Measurements from ENCODE around the gene XRCC1. TPM values are rescaled to one million over a fixed set of nuclear protein-coding genes. Genes with fewer than 3 reads are reported as not detected.
A peak's percentile ranks its signal among the peaks of the same experiment; 100 is the strongest.

The XRCC1 gene
- total RNA-seq, 6 experiments from 2014 or later, result 5.5 to 8.4 (median 7.5) TPM

DNA sequence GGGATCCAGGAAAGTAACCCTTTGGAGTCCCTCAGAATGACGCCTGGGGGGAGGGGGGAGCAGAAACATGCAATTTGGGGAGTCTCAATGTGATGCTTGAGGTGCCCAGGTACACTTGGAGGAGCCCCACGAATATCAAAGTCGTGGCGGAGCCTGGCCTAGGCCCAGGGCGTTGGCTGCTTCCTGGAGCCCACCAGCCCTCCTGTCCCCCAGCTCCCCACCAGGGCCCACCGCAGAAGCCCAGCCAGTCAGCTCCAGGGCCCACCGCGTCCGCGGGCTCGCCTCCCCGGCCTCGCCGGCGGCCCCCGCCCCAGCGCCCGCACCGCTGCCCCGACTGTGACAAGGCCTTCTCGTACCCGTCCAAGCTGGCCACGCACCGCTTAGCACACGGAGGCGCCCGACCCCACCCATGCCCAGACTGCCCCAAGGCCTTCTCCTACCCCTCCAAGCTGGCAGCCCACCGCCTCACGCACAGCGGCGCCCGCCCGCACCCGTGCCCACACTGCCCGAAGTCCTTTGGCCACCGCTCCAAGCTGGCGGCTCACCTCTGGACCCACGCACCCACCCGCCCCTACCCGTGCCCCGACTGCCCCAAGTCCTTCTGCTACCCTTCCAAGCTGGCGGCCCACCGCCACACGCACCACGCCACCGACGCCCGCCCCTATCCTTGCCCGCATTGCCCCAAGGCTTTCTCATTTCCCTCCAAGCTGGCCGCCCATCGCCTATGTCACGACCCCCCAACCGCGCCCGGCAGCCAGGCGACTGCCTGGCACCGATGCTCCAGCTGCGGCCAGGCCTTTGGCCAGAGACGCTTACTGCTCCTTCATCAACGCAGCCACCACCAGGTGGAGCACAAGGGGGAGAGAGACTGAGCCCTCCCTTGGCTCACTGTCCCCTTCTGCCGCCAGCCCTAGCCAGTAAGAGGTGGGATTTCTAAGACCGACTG lies 40.2 kb downstream of the XRCC1 start:
- no peak for TF ChIP-seq POLR2A (IDR thresholded peaks at IDR 0.05)
- TF ChIP-seq, protein P1, sequence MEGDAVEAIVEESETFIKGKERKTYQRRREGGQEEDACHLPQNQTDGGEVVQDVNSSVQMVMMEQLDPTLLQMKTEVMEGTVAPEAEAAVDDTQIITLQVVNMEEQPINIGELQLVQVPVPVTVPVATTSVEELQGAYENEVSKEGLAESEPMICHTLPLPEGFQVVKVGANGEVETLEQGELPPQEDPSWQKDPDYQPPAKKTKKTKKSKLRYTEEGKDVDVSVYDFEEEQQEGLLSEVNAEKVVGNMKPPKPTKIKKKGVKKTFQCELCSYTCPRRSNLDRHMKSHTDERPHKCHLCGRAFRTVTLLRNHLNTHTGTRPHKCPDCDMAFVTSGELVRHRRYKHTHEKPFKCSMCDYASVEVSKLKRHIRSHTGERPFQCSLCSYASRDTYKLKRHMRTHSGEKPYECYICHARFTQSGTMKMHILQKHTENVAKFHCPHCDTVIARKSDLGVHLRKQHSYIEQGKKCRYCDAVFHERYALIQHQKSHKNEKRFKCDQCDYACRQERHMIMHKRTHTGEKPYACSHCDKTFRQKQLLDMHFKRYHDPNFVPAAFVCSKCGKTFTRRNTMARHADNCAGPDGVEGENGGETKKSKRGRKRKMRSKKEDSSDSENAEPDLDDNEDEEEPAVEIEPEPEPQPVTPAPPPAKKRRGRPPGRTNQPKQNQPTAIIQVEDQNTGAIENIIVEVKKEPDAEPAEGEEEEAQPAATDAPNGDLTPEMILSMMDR (IDR thresholded peaks at IDR 0.05), result peak; percentile 47 to 58 (median 50)
- DNase-seq, result peak; percentile 67 to 70 (median 68)
- 49% methylated on average over 18 of the region's 62 CpGs for WGBS (ENCODE audit: insufficient coverage, low coverage, low lambda C conversion rate, missing lambda C conversion rate)
- Histone ChIP-seq H3K4me3 (no peak overlapping the region), H3K9me3 (no peaks in the 10 kb centered on the region), H3K27ac (no peak overlapping the region), H3K4me1 (no peaks in the 10 kb centered on the region), H3K27me3 (no peaks in the 10 kb centered on the region), H3K36me3 (no peaks in the 10 kb centered on the region)
- ATAC-seq, result no peak
- intact Hi-C loops (cut with DNase I), result no loop called here

DNA sequence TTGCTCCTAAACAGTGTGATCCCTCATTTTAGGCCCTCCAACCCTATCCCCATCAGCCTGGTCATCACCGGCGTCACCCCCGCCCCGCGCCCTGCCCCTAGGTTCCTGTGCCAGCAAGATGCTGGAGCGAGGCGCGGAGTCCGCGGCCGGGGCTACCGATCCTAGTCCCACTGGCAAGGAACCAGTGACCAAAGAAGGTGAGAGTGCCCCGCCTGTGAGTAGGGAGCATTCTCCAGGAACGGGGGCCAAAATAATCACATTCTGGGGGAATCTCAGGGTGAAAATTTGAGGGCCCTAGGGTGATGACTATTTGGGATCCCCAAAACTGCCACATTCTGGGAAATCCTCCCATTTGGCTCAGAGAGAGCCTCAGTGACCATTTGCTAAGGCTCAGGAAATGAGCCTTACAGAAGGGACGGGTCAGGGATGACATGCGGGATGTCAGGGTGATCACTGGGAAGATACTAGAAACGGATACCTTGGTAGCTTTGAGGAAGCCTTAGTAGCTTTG lies 41.0 kb downstream of the XRCC1 start:
- H3K4me3 ChIP-seq, result peak overlapping the region; percentile 54 to 65 (median 65)
- no peaks in the 10 kb centered on the region for H3K4me1 ChIP-seq
- no peaks in the 10 kb centered on the region for H3K27me3 ChIP-seq
- intact Hi-C loops (cut with DNase I), result no loop called here
- H3K27ac ChIP-seq, result no peak overlapping the region
- no peaks in the 10 kb centered on the region for H3K9me3 ChIP-seq
- no peaks in the 10 kb centered on the region for H3K36me3 ChIP-seq
- ATAC-seq (no peak), DNase-seq (no peak)
- no peak for TF ChIP-seq POLR2A (IDR thresholded peaks at IDR 0.05)
- TF ChIP-seq, protein P1 (IDR thresholded peaks at IDR 0.05), result no peak
- WGBS (ENCODE audit: insufficient coverage, low coverage, low lambda C conversion rate, missing lambda C conversion rate), result 40% methylated on average over 14 of the region's 17 CpGs

DNA sequence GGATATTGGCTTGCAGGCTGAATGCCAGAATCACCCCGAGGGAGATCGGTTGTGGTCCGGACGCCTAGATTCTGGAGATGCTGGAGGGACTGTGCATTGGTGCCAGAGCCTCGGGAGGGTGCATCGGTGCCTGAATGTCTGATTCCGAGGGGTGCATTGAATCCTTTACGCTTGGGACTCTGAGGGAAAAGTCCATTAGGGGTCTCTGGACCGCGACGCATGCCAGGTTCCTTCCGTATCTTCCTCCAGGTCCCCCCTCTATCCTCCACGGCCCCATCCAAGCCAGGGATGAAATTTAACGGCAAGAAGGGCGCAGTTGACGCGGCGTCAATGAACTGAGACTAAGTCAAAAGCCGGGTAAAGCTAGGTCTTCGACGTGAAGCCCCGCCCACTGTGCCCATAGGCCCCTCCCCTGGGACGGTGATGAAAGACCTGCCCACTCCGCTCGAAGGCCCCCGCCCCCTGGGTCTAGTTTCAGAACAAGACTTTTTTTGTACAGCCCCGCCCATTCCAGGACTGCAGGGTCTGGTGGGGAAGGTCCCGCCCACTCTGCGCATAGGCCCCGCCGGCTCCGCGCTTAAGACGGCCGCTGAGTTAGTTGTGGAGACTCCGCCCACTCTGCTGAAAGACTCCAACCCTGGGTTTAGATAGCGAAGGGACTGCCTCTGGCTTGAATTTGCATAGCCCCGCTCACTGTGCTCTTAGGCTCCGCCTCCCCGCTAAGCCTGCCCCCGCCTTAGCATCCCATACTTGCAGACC lies 41.6 kb downstream of the XRCC1 start:
- WGBS (ENCODE audit: insufficient coverage, low coverage, low lambda C conversion rate, missing lambda C conversion rate), result under 1% methylated on average over 29 of the region's 41 CpGs
- ATAC-seq (peak; percentile 85 to 93 (median 86)), DNase-seq (peak; percentile 98 to 99 (median 99))
- Histone ChIP-seq H3K4me1 (no peaks in the 10 kb centered on the region), H3K27me3 (no peaks in the 10 kb centered on the region), H3K27ac (peak overlapping the region; percentile 64 to 77 (median 76)), H3K36me3 (no peaks in the 10 kb centered on the region), H3K4me3 (peak overlapping the region; percentile 54 to 65 (median 65)), H3K9me3 (no peaks in the 10 kb centered on the region)
- intact Hi-C loops (cut with DNase I), result no loop called here
- peak; percentile 3 for TF ChIP-seq POLR2A (IDR thresholded peaks at IDR 0.05)
- TF ChIP-seq, protein P1 (IDR thresholded peaks at IDR 0.05), result no peak

DNA sequence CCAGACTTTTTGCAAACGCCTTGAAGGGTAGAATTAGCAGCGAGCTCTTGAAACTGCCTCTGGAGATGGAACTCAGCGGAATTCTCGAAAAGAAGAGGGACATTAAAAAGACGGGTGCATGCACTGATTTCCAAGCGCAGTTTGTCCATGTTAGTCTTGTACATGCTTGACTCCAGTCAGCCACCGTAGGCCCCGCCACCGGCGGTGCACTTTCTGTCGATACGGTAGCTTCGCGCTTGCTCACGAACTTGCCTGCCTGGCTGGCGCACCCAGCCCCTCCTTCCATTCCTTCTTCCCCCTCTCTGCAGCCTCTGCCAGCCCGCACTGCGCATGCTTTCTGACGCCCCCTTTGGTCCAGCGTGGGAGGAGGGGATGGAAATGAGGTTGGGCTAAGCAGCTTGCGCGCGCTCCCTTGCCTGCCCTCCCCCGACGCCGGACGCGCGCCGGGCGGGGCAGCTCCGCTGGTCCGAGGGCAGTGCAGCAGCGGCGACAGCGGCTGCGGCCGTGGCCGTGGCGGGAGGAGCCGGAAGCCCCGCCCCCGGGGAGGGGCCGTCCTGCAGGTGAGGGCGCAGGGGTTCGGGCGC lies 42.3 kb downstream of the XRCC1 start, which contains the start of gene ZNF575:
TSS of gene ZNF575 (plus strand) at position 227 of the 584 bp plus-strand sequence. CDS start 1,235 bp downstream, outside the sequence.
- 0% methylated on average over 10 of the region's 47 CpGs for WGBS (ENCODE audit: insufficient coverage, low coverage, low lambda C conversion rate, missing lambda C conversion rate)
- intact Hi-C loops (cut with DNase I), result no loop called here
- Histone ChIP-seq H3K4me1 (peaks cover 0 to 3% (median 0%) of the 10 kb centered on the region in 4 donors), H3K27ac (peak within 1 kb of the TSS; percentile 64 to 77 (median 76)), H3K4me3 (peak within 1 kb of the TSS; percentile 54 to 65 (median 65)), H3K27me3 (no peaks in the 10 kb centered on the region), H3K9me3 (no peaks in the 10 kb centered on the region), H3K36me3 (no peaks in the 10 kb centered on the region)
- ATAC-seq, result peak; percentile 74 to 85 (median 80)
- TF ChIP-seq, protein P1 (IDR thresholded peaks at IDR 0.05), result no peak
- peak; percentile 45 for TF ChIP-seq POLR2A (IDR thresholded peaks at IDR 0.05)
- DNase-seq, result peak; percentile 92 to 94 (median 94)

Measured in right lobe of liver (tissue), 6 donors.